OCI-LY7 (cell line): ENCODE data around the gene LCN12.

Source experiments
- CTCF ChIP-seq: fragments of 200-600 bp; sonication (generic); conservative IDR thresholded peaks from 2 replicates; pipeline ENCODE4 v1.5.1; 2014; ENCODE audit warnings: mild to moderate bottlenecking, antibody characterized with exemption, low read length, moderate library complexity, mixed read lengths
- EZH2phosphoT487 ChIP-seq: fragments of 200-600 bp; sonication (generic); IDR thresholded peaks from 2 replicates; pipeline ENCODE4 v1.6.1; 2018; ENCODE audit warnings: low read depth, borderline replicate concordance, mild to moderate bottlenecking, mixed run types, antibody characterized with exemption, low read length, moderate library complexity, mixed read lengths

GRCh38 chr9:136969150-136969549 is 17.1 kb downstream of the LCN12 start:
- TF ChIP-seq CTCF, result no peak
- no peak for TF ChIP-seq EZH2phosphoT487
